K562 (cell line): ENCODE measurements around the gene PFAS. TPM values are rescaled to one million over a fixed set of nuclear protein-coding genes. Genes with fewer than 3 reads are reported as not detected.

Source experiments
- ATAC-seq: fragments of 200-7000 bp; cut with Tn5 transposase; 3 replicates; pipeline ENCODE4 v1.9.1; 2020; ENCODE audit warnings: moderate library complexity
- BruUV-seq: library from RNA; stranded (reverse); fragments of 400-500 nt; replicated peaks from 2 replicates; lab custom pipeline; 2021; lab: Mats Ljungman, UMichigan
- CTCF ChIA-PET: fragments of 300-600 bp; formaldehyde crosslinking; extraction: SDS; loops from one replicate; lab custom pipeline; 2021; ENCODE audit warnings: low intra/inter-chr PET ratio; lab: Yijun Ruan, JAX
- POLR2A ChIA-PET: fragments of 300-600, 350-650 bp; sonication (Branson Sonifier 250); formaldehyde crosslinking; extraction: SDS; loops from one replicate; lab custom pipeline; 2021; ENCODE audit warnings: antibody characterized with exemption, inconsistent platforms; lab: Yijun Ruan, JAX
- DNase-seq, 4 experiments: peaks; one replicate each; pipeline versions ENCODE4 v3.0.0 to v3.0.0-alpha.2; 2011 to 2018; ENCODE audit warnings: low spot score in 3 of 4, mixed read lengths in 3 of 4; ENCODE audit errors: extremely low read depth in 1 of 4
- FAIRE-seq: peaks from 2 replicates; lab custom pipeline; 2011; peaks lifted over from hg19 to GRCh38; lab: Jason Lieb, UNC
- H2AFZ ChIP-seq: 2 replicates; pipeline ENCODE4 v1.6.0; 2011; ENCODE audit warnings: low read depth, low read length, control low read depth, inconsistent platforms
- H3K27ac ChIP-seq: fragments of 200-600 bp; 3 replicates; pipeline ENCODE4 v1.8.0; 2011; ENCODE audit warnings: low read depth, mild to moderate bottlenecking, control low read depth, inconsistent platforms, low read length, moderate library complexity, mixed read lengths; ENCODE audit errors: extremely low read depth
- H3K27me3 ChIP-seq, 2 experiments: fragments of 300-600 bp in 1 of 2; 2 replicates in 1 of 2; 3 replicates in 1 of 2; pipeline versions ENCODE4 v1.6.0 to v1.8.0; 2011; ENCODE audit warnings: inconsistent platforms in 2 of 2, low read length in 2 of 2, mild to moderate bottlenecking in 1 of 2, mixed read lengths in 1 of 2, moderate library complexity in 1 of 2; ENCODE audit not compliant: control insufficient read depth in 2 of 2, insufficient read depth in 2 of 2
- H3K36me3 ChIP-seq: fragments of 300-600 bp; 3 replicates; pipeline ENCODE4 v1.8.0; 2011; ENCODE audit warnings: mild to moderate bottlenecking, low read length, inconsistent platforms; ENCODE audit not compliant: control insufficient read depth, insufficient read depth
- H3K4me1 ChIP-seq, 2 experiments: fragments of 200-600 bp in 1 of 2; replicated peaks in 1 of 2; 2 replicates in 1 of 2; 3 replicates in 1 of 2; pipeline versions ENCODE4 v1.5.1 to v1.8.0; 2011; ENCODE audit warnings: inconsistent platforms in 2 of 2, low read length in 2 of 2, mild to moderate bottlenecking in 1 of 2, mixed read lengths in 1 of 2, moderate library complexity in 1 of 2; ENCODE audit not compliant: control insufficient read depth in 2 of 2, insufficient read depth in 2 of 2
- H3K4me2 ChIP-seq: 2 replicates; pipeline ENCODE4 v1.6.1; 2011; ENCODE audit warnings: low read length, control low read depth, inconsistent platforms, mixed read lengths; ENCODE audit not compliant: insufficient read depth
- H3K4me3 ChIP-seq: fragments of 200-600 bp; sonication (generic), shearing (Covaris generic); 2 replicates; pipeline ENCODE4 v1.5.1; 2016; ENCODE audit warnings: control low read depth, inconsistent platforms
- H3K79me2 ChIP-seq: fragments of 200-600 bp; 3 replicates; pipeline ENCODE4 v1.8.0; 2011; ENCODE audit warnings: low read length, inconsistent platforms; ENCODE audit not compliant: control insufficient read depth, insufficient read depth
- H3K9ac ChIP-seq, 2 experiments: 2 replicates each; pipeline versions ENCODE4 v1.6.0 to v1.6.1; 2011; ENCODE audit warnings: low read depth in 2 of 2, low read length in 2 of 2, control low read depth in 1 of 2, inconsistent platforms in 1 of 2, mild to moderate bottlenecking in 1 of 2, mixed read lengths in 1 of 2; ENCODE audit not compliant: insufficient read depth in 1 of 2
- H3K9me1 ChIP-seq: one replicate; pipeline ENCODE4 v1.6.0; 2011; ENCODE audit warnings: inconsistent platforms, mild to moderate bottlenecking, low read length, moderate library complexity; ENCODE audit not compliant: control insufficient read depth, insufficient read depth
- H3K9me3 ChIP-seq: replicated peaks from 2 replicates; pipeline ENCODE4 v1.5.1; 2011; ENCODE audit warnings: low read depth, low read length, inconsistent platforms; ENCODE audit not compliant: control insufficient read depth, insufficient read depth
- H4K20me1 ChIP-seq: replicated peaks from 2 replicates; pipeline ENCODE4 v1.6.1; 2011; ENCODE audit warnings: low read length, inconsistent platforms, mixed read lengths; ENCODE audit not compliant: control insufficient read depth, insufficient read depth
- BCL6 ChIP-seq: fragments of 250-450 bp; sonication (Bioruptor Pico); IDR thresholded peaks from 2 replicates; pipeline ENCODE4 v1.4.0; 2020
- BRD4 ChIP-seq: fragments of 200-600 bp; sonication (generic); IDR thresholded peaks from 2 replicates; pipeline ENCODE4 v1.6.1; 2017; ENCODE audit warnings: inconsistent platforms
- CBFA2T2 ChIP-seq: fragments of 450-650 bp; conservative IDR thresholded peaks from 2 replicates; pipeline ENCODE4 v1.6.1; 2017; ENCODE audit warnings: mild to moderate bottlenecking
- SIN3A ChIP-seq, 2 experiments: fragments of 150-350 bp in 1 of 2; IDR thresholded peaks; 2 replicates each; pipeline ENCODE4 v1.6.1; 2011 to 2016; ENCODE audit warnings: borderline replicate concordance in 2 of 2, low read depth in 2 of 2, low read length in 2 of 2, mild to moderate bottlenecking in 2 of 2, moderate library complexity in 2 of 2; ENCODE audit not compliant: control insufficient read depth in 1 of 2
- ZFP30 ChIP-seq: fragments of 250-450 bp; sonication (Bioruptor Pico); IDR thresholded peaks from 2 replicates; pipeline ENCODE4 v1.8.0; 2022; ENCODE audit warnings: moderate library complexity, mild to moderate bottlenecking, inconsistent platforms, borderline replicate concordance
- whole genome bisulfite sequencing: fragments of 100-300 bp; shearing (Covaris generic); methylation state at CpG from one replicate; pipeline ENCODE4 v1.1.6; 2016; ENCODE audit warnings: low coverage, mixed read lengths; ENCODE audit not compliant: insufficient coverage; ENCODE audit errors: missing lambda C conversion rate; 5-methylcytosine and 5-hydroxymethylcytosine counted together
- in situ Hi-C: fragments of 300-500 bp; cut with MboI; formaldehyde crosslinking; loops from 4 replicates; pipeline ENCODE4 v1.15.0; 2018; ENCODE audit warnings: inconsistent platforms, mixed read lengths
- intact Hi-C: fragments of 100-400 bp; cut with micrococcal nuclease; formaldehyde crosslinking; loops from 2 replicates; pipeline ENCODE4 v1.14.2; 2022
- polyA plus RNA-seq, 8 experiments: library from polyadenylated mRNA; depleted of rRNA in 4 of 8; stranded (reverse) in 5 of 8; unstranded in 3 of 8; fragments of >200 nt; fragmentation: Nextera tagmentation in 2 of 8; fragmentation: Illumina TruSeq in 1 of 8; extraction: Ambion mirVana in 2 of 8; extraction: Trizol in 1 of 8; gene quantifications; 2 replicates each; pipeline versions ENCODE4 v1.2.1 to v1.2.3, GENCODE V29; 2011 to 2014; ENCODE audit warnings: inconsistent platforms in 1 of 8, missing spikeins in 1 of 8
- total RNA-seq, 7 experiments: library from RNA; depleted of rRNA in 6 of 7; stranded (reverse); fragments of >200 nt in 6 of 7; fragmentation: Illumina TruSeq in 2 of 7; extraction: Trizol in 2 of 7; gene quantifications; 2 replicates each; pipeline versions ENCODE4 v1.2.1 to v1.2.3, GENCODE V29; 2011 to 2021; ENCODE audit warnings: low replicate concordance in 1 of 7

The PFAS gene
- total and polyA plus RNA-seq, 9 of the 15 experiments (the other 6 are each of a cell fraction or from before 2014, with no cell fraction given) = 11.6 to 131 (median 43.9) TPM

- Histone ChIP-seq H3K9me3 (no peaks in the 10 kb centered on the region), H3K27me3 (no peaks in the 10 kb centered on the region), H2AFZ (no peak overlapping the region)
- WGBS = 89% methylated on average over 6 of the region's 10 CpGs
- POLR2A ChIA-PET = interaction anchor here (0.6 to 0.8 kb wide), 2 partner anchors 10 to 1076 kb away, joined by 4 read pairs; no protein-coding TSS in a partner anchor
- FAIRE-seq = no peak
- intact Hi-C loops = no loop called here
- TF ChIP-seq BCL6 (CRISPR knock-in tag) (no peak), SIN3A (IDR thresholded peaks at IDR 0.05; ENCODE audit: borderline replicate concordance in 2 of 2, control insufficient read depth in 1 of 2, low read depth in 2 of 2, low read length in 2 of 2) (no peak), BRD4 (no peak), ZFP30 (CRISPR knock-in tag) (no peak), CBFA2T2 (no peak)
- TF ChIP-seq, all 486 proteins: peak for 0
- Histone ChIP-seq H4K20me1 (no peaks in the 10 kb centered on the region), H3K4me2 (no peak overlapping the region), H3K4me1 (no peaks in the 10 kb centered on the region), H3K9ac (no peak overlapping the region; a peak in 1 of 4 replicates), H3K79me2 (no peaks in the 10 kb centered on the region), H3K9me1 (no peaks in the 10 kb centered on the region), H3K4me3 (no peak overlapping the region), H3K27ac (no peak overlapping the region), H3K36me3 (peaks cover 87% of the 10 kb centered on the region; the same call in 1 of the 3 replicates)
- BruUV-seq = no TSS peak
- no peak for DNase-seq
- in situ Hi-C loops = no loop called here
- no peak for ATAC-seq
- CTCF ChIA-PET = no interaction called here
These were observed 15.2 kb downstream of the PFAS start for GRCh38 chr17:8264320-8264719.
